B cell (primary cell): Measurements from ENCODE around the gene TBL1XR1. TPM values are rescaled to one million over a fixed set of nuclear protein-coding genes. Genes with fewer than 3 reads are reported as not detected.
A peak's percentile ranks its signal among the peaks of the same experiment; 100 is the strongest.

Experiments used
- ATAC-seq: fragments of 200-7000 bp; cut with Tn5 transposase; one replicate; pipeline ENCODE4 v1.10.0; 2021; ENCODE audit warnings: low read depth, mild to moderate bottlenecking, moderate number of reproducible peaks, moderate library complexity
- CTCF ChIA-PET: fragments of 350-600 bp; sonication (Branson Sonifier 250); formaldehyde crosslinking; loops from one replicate; lab custom pipeline; 2021; ENCODE audit warnings: antibody characterized with exemption, inconsistent platforms; lab: Charles Lee
- POLR2A ChIA-PET: fragments of 350-600 bp; sonication (Branson Sonifier 250); formaldehyde crosslinking; loops from one replicate; lab custom pipeline; 2021; ENCODE audit warnings: antibody characterized with exemption; lab: Charles Lee
- DNase-seq: peaks from one replicate; pipeline ENCODE4 v3.0.0; 2013
- H2AFZ ChIP-seq: 2 replicates; pipeline ENCODE4 v1.6.1; 2012; ENCODE audit warnings: mild to moderate bottlenecking, low read depth, low read length; ENCODE audit not compliant: insufficient read depth, poor library complexity, severe bottlenecking
- H3K27ac ChIP-seq, 2 donors: 1 replicate in 1 of 2; 2 replicates in 1 of 2; pipeline ENCODE4 v1.5.1; 2012 to 2013; ENCODE audit warnings: low read length in 2 of 2, mild to moderate bottlenecking in 2 of 2, moderate library complexity in 1 of 2
- H3K27me3 ChIP-seq, 4 experiments: fragments of 200-600 bp in 1 of 4; sonication (generic) in 1 of 4; replicated peaks in 1 of 4; 1 replicate in 2 of 4; 2 replicates in 2 of 4; pipeline versions ENCODE4 v1.6.1 to v1.7.0; 2013 to 2016; ENCODE audit warnings: low read length in 3 of 4, mild to moderate bottlenecking in 2 of 4, mixed read lengths in 1 of 4, moderate library complexity in 1 of 4; ENCODE audit not compliant: insufficient read depth in 4 of 4, control insufficient read depth in 3 of 4; ENCODE audit errors: control extremely low read depth in 1 of 4
- H3K36me3 ChIP-seq, 2 experiments: replicated peaks in 1 of 2; 1 replicate in 1 of 2; 2 replicates in 1 of 2; pipeline versions ENCODE4 v1.6.1 to v1.7.1; 2013; ENCODE audit warnings: low read length in 1 of 2; ENCODE audit not compliant: insufficient read depth in 2 of 2, control insufficient read depth in 1 of 2; ENCODE audit errors: control extremely low read depth in 1 of 2, extremely low read depth in 1 of 2
- H3K4me1 ChIP-seq, 2 donors: fragments of 200-600 bp in 1 of 2; sonication (generic) in 1 of 2; 1 replicate in 1 of 2; 2 replicates in 1 of 2; pipeline versions ENCODE4 v1.5.1 to v1.6.1; 2013 to 2017; ENCODE audit warnings: low read length in 2 of 2; ENCODE audit not compliant: control insufficient read depth in 2 of 2, insufficient read depth in 2 of 2
- H3K4me2 ChIP-seq: replicated peaks from 2 replicates; pipeline ENCODE3; 2012; ENCODE audit warnings: mild to moderate bottlenecking, low read depth, low read length; ENCODE audit not compliant: poor library complexity, severe bottlenecking
- H3K4me3 ChIP-seq, 5 experiments: fragments of 200-600 bp in 1 of 5; sonication (generic) in 1 of 5; 1 replicate in 3 of 5; 2 replicates in 2 of 5; pipeline versions ENCODE4 v1.5.1 to v1.7.0; 2011 to 2016; ENCODE audit warnings: low read length in 4 of 5, mild to moderate bottlenecking in 4 of 5, low read depth in 2 of 5, control low read depth in 1 of 5, moderate library complexity in 1 of 5; ENCODE audit not compliant: insufficient read depth in 1 of 5; ENCODE audit errors: control extremely low read depth in 1 of 5, extremely low read depth in 1 of 5
- H3K79me2 ChIP-seq: fragments of 200-600 bp; sonication (generic); one replicate; pipeline ENCODE4 v1.6.0; 2016; ENCODE audit warnings: low read length; ENCODE audit not compliant: control insufficient read depth, insufficient read depth
- H3K9ac ChIP-seq: fragments of 200-600 bp; sonication (generic); 2 replicates; pipeline ENCODE4 v1.6.1; 2017; ENCODE audit warnings: mild to moderate bottlenecking, low read length, moderate library complexity
- H3K9me3 ChIP-seq, 3 donors: one replicate each; pipeline versions ENCODE4 v1.6.1 to v1.7.1; 2013; ENCODE audit warnings: low read length in 2 of 3; ENCODE audit not compliant: control insufficient read depth in 2 of 3, insufficient read depth in 1 of 3; ENCODE audit errors: control extremely low read depth in 1 of 3
- H4K20me1 ChIP-seq: 2 replicates; pipeline ENCODE4 v1.6.0; 2012; ENCODE audit warnings: mild to moderate bottlenecking, low read length; ENCODE audit not compliant: insufficient read depth, control insufficient read depth, poor library complexity, severe bottlenecking
- H3K27ac Mint-ChIP-seq: one replicate; pipeline ENCODE4 v1.8.0; 2021; ENCODE audit warnings: mixed read lengths
- H3K27me3 Mint-ChIP-seq: one replicate; pipeline ENCODE4 v1.8.0; 2021; ENCODE audit warnings: mixed read lengths
- H3K4me1 Mint-ChIP-seq: one replicate; pipeline ENCODE4 v1.8.0; 2021; ENCODE audit warnings: mixed read lengths
- H3K4me3 Mint-ChIP-seq: one replicate; pipeline ENCODE4 v1.8.0; 2021; ENCODE audit warnings: mixed read lengths
- H3K9me3 Mint-ChIP-seq: one replicate; pipeline ENCODE4 v1.8.0; 2022; ENCODE audit warnings: mixed read lengths; ENCODE audit not compliant: insufficient read depth
- EZH2 ChIP-seq: IDR thresholded peaks from 2 replicates; pipeline ENCODE4 v1.6.1; 2012; ENCODE audit warnings: borderline replicate concordance, low read depth, mild to moderate bottlenecking, moderate library complexity, low read length; ENCODE audit not compliant: insufficient read depth, poor library complexity, severe bottlenecking
- whole genome bisulfite sequencing: methylation state at CpG from one replicate; pipeline ENCODE4 v1.1.5; 2013; ENCODE audit warnings: missing lambda C conversion rate; ENCODE audit not compliant: insufficient coverage; 5-methylcytosine and 5-hydroxymethylcytosine counted together
- intact Hi-C: fragments of 100-400 bp; cut with micrococcal nuclease; formaldehyde crosslinking; loops from one replicate; pipeline ENCODE4 v1.10.0; 2022
- polyA plus RNA-seq: library from polyadenylated mRNA; depleted of rRNA; stranded (reverse); fragments of >200 nt; gene quantifications from 2 replicates; pipeline ENCODE4 v1.2.3, GENCODE V29; 2012
- total RNA-seq, 2 donors: library from RNA; stranded (reverse); fragments of 120-200 nt in 1 of 2; gene quantifications; 1 replicate in 1 of 2; 2 replicates in 1 of 2; pipeline versions ENCODE4 v1.2.3 to v1.2.4, GENCODE V29; 2013 to 2022
- TF ChIP-seq, protein P1 (sequence below): fragments of 200-600 bp; IDR thresholded peaks from one replicate; pipeline ENCODE4 v1.8.0; 2022; ENCODE audit warnings: antibody characterized with exemption, mild to moderate bottlenecking

TBL1XR1 gene
- total and polyA plus RNA-seq, 2 donors (not counting 1 experiment from before 2014, with no cell fraction given) = 17.6 to 128 TPM

DNA sequence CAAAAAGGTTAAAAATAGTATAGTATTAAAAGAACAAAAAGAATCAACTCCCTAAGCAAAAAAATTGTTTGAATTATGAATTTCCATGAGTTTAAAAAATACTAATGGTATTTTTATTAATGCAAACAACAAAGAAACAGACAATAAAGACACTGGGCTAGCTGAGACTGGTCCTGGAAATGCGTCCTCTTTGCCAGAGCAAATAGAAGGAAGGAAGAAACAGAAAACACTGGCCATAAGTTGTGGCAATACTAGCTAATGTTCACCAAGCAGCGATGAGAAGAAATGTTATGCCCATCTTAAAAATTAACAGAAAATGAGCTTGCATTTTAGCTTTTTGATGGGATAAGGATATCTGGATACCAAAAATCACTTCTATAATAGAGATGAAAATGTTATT is 88.6 kb downstream of the TBL1XR1 start:
- H2AFZ ChIP-seq = no peak overlapping the region
- 100% methylated on average over 1 of the region's 2 CpGs for WGBS
- no peak overlapping the region for H3K4me2 ChIP-seq
- no peaks in the 10 kb centered on the region for H3K27me3 Mint-ChIP-seq
- H3K9ac ChIP-seq = no peak overlapping the region
- H3K9me3 Mint-ChIP-seq = no peaks in the 10 kb centered on the region
- H3K4me3 ChIP-seq = no peak overlapping the region
- H3K9me3 ChIP-seq = no peaks in the 10 kb centered on the region
- H3K79me2 ChIP-seq = peaks cover 98% of the 10 kb centered on the region
- H3K36me3 ChIP-seq = peaks cover 0 to 2% of the 10 kb centered on the region in 2 experiments
- no peaks in the 10 kb centered on the region for H3K27me3 ChIP-seq
- intact Hi-C loops = loop anchor here (5.0 kb wide), 2 partner anchors 39 to 51 kb away; no protein-coding TSS in a partner anchor
- H3K4me1 ChIP-seq = peaks cover 33 to 62% of the 10 kb centered on the region in 2 donors
- TF ChIP-seq EZH2 = no peak
- TF ChIP-seq, protein P1, sequence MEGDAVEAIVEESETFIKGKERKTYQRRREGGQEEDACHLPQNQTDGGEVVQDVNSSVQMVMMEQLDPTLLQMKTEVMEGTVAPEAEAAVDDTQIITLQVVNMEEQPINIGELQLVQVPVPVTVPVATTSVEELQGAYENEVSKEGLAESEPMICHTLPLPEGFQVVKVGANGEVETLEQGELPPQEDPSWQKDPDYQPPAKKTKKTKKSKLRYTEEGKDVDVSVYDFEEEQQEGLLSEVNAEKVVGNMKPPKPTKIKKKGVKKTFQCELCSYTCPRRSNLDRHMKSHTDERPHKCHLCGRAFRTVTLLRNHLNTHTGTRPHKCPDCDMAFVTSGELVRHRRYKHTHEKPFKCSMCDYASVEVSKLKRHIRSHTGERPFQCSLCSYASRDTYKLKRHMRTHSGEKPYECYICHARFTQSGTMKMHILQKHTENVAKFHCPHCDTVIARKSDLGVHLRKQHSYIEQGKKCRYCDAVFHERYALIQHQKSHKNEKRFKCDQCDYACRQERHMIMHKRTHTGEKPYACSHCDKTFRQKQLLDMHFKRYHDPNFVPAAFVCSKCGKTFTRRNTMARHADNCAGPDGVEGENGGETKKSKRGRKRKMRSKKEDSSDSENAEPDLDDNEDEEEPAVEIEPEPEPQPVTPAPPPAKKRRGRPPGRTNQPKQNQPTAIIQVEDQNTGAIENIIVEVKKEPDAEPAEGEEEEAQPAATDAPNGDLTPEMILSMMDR = no peak
- ChIA-PET CTCF (no interaction called here), POLR2A (no interaction called here)
- no peak overlapping the region for H3K4me3 Mint-ChIP-seq
- no peak overlapping the region for H3K27ac ChIP-seq
- peaks cover 63% of the 10 kb centered on the region for H4K20me1 ChIP-seq
- no peak overlapping the region for H3K27ac Mint-ChIP-seq
- DNase-seq (no peak), ATAC-seq (no peak)
- peaks cover 78% of the 10 kb centered on the region for H3K4me1 Mint-ChIP-seq

DNA sequence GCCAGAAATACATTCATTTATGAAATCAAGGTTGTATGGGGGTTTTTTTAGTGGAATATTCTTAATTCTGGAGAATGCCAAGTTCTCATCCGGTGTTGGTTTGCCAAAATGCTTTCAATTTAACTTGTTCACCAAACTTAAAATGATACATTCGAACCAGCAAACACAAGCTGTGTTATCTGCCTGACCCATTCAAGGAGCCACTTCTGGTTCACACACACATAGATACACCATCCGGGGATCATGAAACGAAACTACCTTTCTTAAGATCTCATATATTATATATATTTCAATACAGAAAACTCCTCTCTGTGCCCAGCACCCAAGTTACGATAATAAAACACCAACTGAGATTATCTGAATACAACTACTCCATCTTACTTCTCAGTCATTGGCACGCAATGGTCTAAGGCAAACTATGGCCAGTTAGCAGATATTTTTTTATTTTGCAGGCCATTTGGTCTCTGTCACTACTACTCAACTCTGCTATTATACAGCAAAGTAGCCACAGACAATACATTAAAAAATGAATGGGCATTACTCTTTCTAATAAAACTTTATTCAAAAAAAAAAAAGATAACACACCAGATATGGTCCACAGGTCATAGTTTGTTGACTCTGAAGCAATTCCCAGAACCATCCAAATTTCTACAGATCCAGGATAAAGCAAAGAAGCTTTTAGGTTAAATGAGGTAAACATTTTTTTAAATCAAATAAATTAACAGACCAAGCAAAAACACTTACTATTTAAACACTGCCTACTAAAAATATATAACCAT is 89.6 kb downstream of the TBL1XR1 start:
- no peak overlapping the region for H3K4me3 ChIP-seq
- no peak overlapping the region for H3K27ac Mint-ChIP-seq
- no peak for TF ChIP-seq EZH2
- TF ChIP-seq, protein P1 = no peak
- no peak overlapping the region for H2AFZ ChIP-seq
- H3K4me3 Mint-ChIP-seq = peak overlapping the region; percentile 11
- H3K79me2 ChIP-seq = peaks cover 97% of the 10 kb centered on the region
- 90% methylated on average over 2 of the region's 6 CpGs for WGBS
- ATAC-seq (no peak), DNase-seq (no peak)
- peaks cover 0 to 2% of the 10 kb centered on the region in 2 experiments for H3K36me3 ChIP-seq
- intact Hi-C loops = loop anchor here (5.0 kb wide), 2 partner anchors 40 to 50 kb away; no protein-coding TSS in a partner anchor
- CTCF ChIA-PET = no interaction called here
- no peak overlapping the region for H3K27ac ChIP-seq
- peaks cover 29 to 54% of the 10 kb centered on the region in 2 donors for H3K4me1 ChIP-seq
- peaks cover 63% of the 10 kb centered on the region for H4K20me1 ChIP-seq
- no peaks in the 10 kb centered on the region for H3K9me3 ChIP-seq
- H3K4me1 Mint-ChIP-seq = peaks cover 73% of the 10 kb centered on the region
- POLR2A ChIA-PET = interaction anchor here (0.7 kb wide), 1 partner anchor 1264 kb away, joined by 3 read pairs; no protein-coding TSS in a partner anchor
- H3K27me3 ChIP-seq = no peaks in the 10 kb centered on the region
- no peaks in the 10 kb centered on the region for H3K9me3 Mint-ChIP-seq
- H3K4me2 ChIP-seq = no peak overlapping the region
- H3K9ac ChIP-seq = no peak overlapping the region
- H3K27me3 Mint-ChIP-seq = no peaks in the 10 kb centered on the region
